GM06990 (cell line): Measurements from ENCODE around the gene COQ5.

Experiments
- DNase-seq: peaks from one replicate; pipeline ENCODE4 v3.0.0-alpha.2; 2011; ENCODE audit not compliant: insufficient read length; ENCODE audit errors: extremely low read depth
- H3K27me3 ChIP-seq: replicated peaks from 2 replicates; pipeline ENCODE4 v1.6.0; 2011; ENCODE audit warnings: low read length; ENCODE audit not compliant: control insufficient read depth, insufficient read depth
- H3K36me3 ChIP-seq: 2 replicates; pipeline ENCODE4 v1.5.1; 2011; ENCODE audit warnings: low read length; ENCODE audit not compliant: control insufficient read depth, insufficient read depth
- H3K4me3 ChIP-seq: replicated peaks from 2 replicates; pipeline ENCODE4 v1.5.1; 2011; ENCODE audit warnings: low read depth, mild to moderate bottlenecking, control low read depth, low read length
- TF ChIP-seq, protein P1 (sequence below): IDR thresholded peaks from 2 replicates; pipeline ENCODE4 v1.5.1; 2011; ENCODE audit warnings: low read length, control low read depth, mild to moderate bottlenecking, inconsistent platforms; ENCODE audit not compliant: insufficient read depth, poor library complexity, severe bottlenecking

COQ5 gene

GRCh38 chr12:120475643-120476042 lies 53.3 kb downstream of the COQ5 start:
- no peak overlapping the region for H3K4me3 ChIP-seq
- TF ChIP-seq, protein P1, sequence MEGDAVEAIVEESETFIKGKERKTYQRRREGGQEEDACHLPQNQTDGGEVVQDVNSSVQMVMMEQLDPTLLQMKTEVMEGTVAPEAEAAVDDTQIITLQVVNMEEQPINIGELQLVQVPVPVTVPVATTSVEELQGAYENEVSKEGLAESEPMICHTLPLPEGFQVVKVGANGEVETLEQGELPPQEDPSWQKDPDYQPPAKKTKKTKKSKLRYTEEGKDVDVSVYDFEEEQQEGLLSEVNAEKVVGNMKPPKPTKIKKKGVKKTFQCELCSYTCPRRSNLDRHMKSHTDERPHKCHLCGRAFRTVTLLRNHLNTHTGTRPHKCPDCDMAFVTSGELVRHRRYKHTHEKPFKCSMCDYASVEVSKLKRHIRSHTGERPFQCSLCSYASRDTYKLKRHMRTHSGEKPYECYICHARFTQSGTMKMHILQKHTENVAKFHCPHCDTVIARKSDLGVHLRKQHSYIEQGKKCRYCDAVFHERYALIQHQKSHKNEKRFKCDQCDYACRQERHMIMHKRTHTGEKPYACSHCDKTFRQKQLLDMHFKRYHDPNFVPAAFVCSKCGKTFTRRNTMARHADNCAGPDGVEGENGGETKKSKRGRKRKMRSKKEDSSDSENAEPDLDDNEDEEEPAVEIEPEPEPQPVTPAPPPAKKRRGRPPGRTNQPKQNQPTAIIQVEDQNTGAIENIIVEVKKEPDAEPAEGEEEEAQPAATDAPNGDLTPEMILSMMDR: no peak
- H3K27me3 ChIP-seq: no peaks in the 10 kb centered on the region
- no peak for DNase-seq
- no peaks in the 10 kb centered on the region; the same call in 1 of the 2 replicates for H3K36me3 ChIP-seq

- no peak overlapping the region for H3K4me3 ChIP-seq
- no peaks in the 10 kb centered on the region; the same call in 1 of the 2 replicates for H3K36me3 ChIP-seq
- no peaks in the 10 kb centered on the region for H3K27me3 ChIP-seq
- DNase-seq: no peak
- TF ChIP-seq, protein P1: no peak
Observed at GRCh38 chr12:120474616-120474960, 54.4 kb downstream of the COQ5 start.

DNA sequence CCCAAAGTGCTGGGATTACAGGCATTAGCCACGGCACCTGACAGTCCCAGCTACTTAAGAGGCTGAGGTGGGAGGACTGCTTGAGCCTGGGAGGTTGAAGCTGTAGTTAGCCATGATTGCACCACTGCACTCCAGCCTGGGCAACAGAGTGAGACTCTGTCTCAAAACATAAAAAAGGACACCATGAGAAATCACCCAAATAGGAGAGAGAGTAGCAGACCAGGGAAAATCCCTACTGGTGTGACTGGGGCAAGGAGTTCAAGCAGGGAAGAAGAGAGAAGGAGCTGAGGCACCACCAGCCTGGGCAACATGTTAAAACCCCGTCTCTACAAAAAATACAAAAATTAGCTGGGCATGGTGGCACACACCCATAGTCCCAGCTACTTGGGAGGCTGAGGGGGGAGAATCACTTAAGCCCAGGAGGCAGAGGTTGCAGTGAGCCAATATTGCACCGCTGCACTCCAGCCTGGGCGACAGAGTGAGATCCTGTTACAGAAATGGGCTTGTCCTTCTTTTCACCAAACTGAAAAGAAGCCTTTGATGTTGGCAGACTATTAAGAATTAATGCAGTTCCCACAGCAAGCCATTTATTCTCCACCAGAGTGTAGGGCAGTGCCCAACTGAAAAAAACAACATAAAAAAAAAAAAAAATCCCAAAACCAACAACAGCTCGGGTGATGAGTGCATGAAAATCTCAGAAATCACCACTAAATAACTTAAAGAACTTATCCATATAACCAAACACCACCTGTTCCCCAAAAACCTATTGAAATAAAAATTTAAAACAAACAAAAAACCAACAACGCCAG lies 54.9 kb downstream of the COQ5 start:
- Histone ChIP-seq H3K4me3 (no peak overlapping the region), H3K27me3 (no peaks in the 10 kb centered on the region), H3K36me3 (no peaks in the 10 kb centered on the region; the same call in 1 of the 2 replicates)
- TF ChIP-seq, protein P1: no peak
- DNase-seq: no peak

GRCh38 chr12:120472521-120472920 lies 56.4 kb downstream of the COQ5 start:
- Histone ChIP-seq H3K27me3 (no peaks in the 10 kb centered on the region), H3K36me3 (no peaks in the 10 kb centered on the region; the same call in 1 of the 2 replicates), H3K4me3 (no peak overlapping the region)
- TF ChIP-seq, protein P1: no peak
- no peak for DNase-seq

DNA sequence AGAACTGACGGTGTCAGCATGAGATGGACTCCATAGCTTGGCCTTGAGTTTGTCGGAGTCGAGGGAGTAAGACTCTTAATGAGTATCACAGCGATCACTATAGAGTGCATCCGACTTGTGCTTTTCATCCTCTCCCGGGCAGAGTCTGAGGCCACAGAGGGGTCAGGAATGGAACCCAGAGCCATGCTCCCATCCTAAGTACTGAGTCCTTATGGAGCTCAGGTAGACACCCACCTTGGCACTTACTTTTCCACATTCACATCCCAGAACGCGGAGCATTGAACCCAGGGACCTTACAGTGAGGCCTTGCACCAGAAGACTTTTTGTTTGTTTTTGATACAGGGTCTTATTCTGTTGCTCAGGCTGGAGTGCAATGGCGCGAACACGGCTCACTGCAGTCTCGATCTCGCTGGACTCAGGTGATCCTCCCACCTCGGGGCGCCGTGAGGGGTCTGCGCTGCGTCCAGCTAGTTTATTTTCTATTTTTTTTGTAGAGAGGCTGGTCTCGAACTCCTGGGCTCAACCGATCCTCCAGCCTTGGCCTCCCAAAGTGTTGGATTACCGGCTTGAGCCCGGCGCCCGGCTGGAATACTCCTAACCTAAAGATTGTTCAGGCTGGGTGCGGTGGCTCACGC lies 58.7 kb downstream of the COQ5 start:
- no peaks in the 10 kb centered on the region for H3K27me3 ChIP-seq
- peak overlapping the region; percentile 71 for H3K4me3 ChIP-seq
- TF ChIP-seq, protein P1: no peak
- DNase-seq: no peak
- H3K36me3 ChIP-seq: peaks cover 9% of the 10 kb centered on the region
